GM10266 (cell line): ENCODE measurements around the gene STK36.

Experiments
- DNase-seq: peaks from one replicate; pipeline ENCODE4 v3.0.0; 2012; ENCODE audit errors: extremely low spot score
- TF ChIP-seq, protein P1 (sequence below): IDR thresholded peaks from 2 replicates; pipeline ENCODE4 v1.5.1; 2012; ENCODE audit warnings: mild to moderate bottlenecking, low read depth; ENCODE audit not compliant: control insufficient read depth, insufficient read depth; ENCODE audit errors: missing control alignments

STK36 gene

DNA sequence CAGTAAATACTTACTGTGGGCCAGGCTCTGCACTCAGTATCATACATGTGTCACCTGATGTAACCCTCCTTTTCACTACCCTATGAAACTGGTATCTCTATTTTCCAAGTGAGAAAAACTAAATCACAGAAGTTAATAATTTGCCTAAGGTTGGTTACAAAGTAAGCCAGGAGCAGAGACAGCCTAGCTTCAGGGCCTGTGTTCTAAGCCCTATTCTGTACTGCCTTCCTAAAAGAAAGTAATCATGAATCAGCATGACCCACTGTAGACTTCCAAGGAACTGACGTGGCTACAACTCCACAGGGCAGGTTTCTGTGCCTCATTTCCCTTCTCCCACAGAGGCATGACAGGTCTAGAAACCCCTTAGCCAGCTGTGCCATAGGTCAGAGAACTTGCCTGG, 26.8 kb upstream of the STK36 start:
- DNase-seq, result no peak

GRCh38 chr2:218648088-218648786, 23.6 kb upstream of the STK36 start:
- TF ChIP-seq, protein P1, sequence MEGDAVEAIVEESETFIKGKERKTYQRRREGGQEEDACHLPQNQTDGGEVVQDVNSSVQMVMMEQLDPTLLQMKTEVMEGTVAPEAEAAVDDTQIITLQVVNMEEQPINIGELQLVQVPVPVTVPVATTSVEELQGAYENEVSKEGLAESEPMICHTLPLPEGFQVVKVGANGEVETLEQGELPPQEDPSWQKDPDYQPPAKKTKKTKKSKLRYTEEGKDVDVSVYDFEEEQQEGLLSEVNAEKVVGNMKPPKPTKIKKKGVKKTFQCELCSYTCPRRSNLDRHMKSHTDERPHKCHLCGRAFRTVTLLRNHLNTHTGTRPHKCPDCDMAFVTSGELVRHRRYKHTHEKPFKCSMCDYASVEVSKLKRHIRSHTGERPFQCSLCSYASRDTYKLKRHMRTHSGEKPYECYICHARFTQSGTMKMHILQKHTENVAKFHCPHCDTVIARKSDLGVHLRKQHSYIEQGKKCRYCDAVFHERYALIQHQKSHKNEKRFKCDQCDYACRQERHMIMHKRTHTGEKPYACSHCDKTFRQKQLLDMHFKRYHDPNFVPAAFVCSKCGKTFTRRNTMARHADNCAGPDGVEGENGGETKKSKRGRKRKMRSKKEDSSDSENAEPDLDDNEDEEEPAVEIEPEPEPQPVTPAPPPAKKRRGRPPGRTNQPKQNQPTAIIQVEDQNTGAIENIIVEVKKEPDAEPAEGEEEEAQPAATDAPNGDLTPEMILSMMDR, result peak; percentile 88
- DNase-seq, result peak; percentile 69

More for the DNA sequence above, 26.8 kb upstream of the STK36 start:
- TF ChIP-seq, protein P1, result no peak

DNA sequence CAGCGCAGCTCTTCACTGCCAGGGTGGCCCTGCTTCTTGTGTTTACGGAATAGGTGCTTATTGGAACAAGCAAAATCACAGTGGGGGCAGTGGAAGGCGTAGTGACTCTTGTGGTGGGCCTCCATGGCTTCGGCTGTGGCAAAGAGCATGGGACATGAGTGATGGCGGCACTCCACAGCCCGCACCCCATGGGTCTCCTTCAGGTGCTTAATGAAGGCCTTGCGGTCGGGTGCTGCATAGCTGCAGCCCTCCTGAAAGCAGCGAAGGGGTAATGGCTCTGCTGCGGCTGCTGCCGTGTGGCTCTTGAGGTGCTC, 23.1 kb upstream of the STK36 start:
- TF ChIP-seq, protein P1, result no peak
- no peak for DNase-seq

DNA sequence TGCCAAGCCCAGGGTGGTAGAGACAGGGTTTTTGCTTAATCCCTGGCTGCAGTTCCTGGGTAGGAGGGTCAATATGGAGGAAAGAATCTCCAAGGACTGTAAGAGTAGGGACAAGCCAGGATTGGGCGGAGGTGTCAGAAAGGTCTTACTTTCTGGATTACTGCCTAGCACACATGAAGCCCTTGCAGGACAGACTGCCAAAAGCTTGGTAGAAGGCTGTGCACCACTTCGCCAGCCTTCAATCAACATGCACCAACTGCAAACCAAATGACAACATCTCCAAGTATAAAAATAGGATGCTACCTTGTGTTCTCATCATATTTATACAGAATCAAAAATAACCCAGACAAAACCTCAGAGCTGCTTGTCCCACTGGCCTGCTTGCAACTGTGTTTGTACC, 16.1 kb upstream of the STK36 start:
- TF ChIP-seq, protein P1, result no peak
- DNase-seq, result no peak

- TF ChIP-seq, protein P1, result peak; percentile 59
- DNase-seq, result peak; percentile 68
Measured at GRCh38 chr2:218658671-218659257, 13.1 kb upstream of the STK36 start.

GRCh38 chr2:218659258-218659987, 12.5 kb upstream of the STK36 start, which contains the start of the genes BCS1L and ZNF142:
BCS1L (plus strand) TSS chr2:218659683; CDS start chr2:218660988, 1,305 bp downstream.
ZNF142 (minus strand) TSS chr2:218659623; CDS start chr2:218656429, 3,194 bp downstream.
- TF ChIP-seq, protein P1, result no peak
- peak; percentile 88 for DNase-seq
